ENCODE measurements around the gene MYO18A.

The MYO18A gene

GRCh38 chr17:29168079-29168758, 12.0 kb downstream of the MYO18A start:
- DNase-seq (ENCODE audit: low read depth in 2 of 3, low spot score in 2 of 3) = no peak

GRCh38 chr17:29167393-29168078, 12.7 kb downstream of the MYO18A start:
- no peak for DNase-seq (ENCODE audit: low read depth in 2 of 3, low spot score in 2 of 3)

GRCh38 chr17:29166507-29166887, 13.7 kb downstream of the MYO18A start:
- DNase-seq (ENCODE audit: low read depth in 2 of 3, low spot score in 2 of 3) = no peak

- no peak for DNase-seq (ENCODE audit: low read depth in 2 of 3, low spot score in 2 of 3)
Observed at GRCh38 chr17:29165800-29166506, 14.2 kb downstream of the MYO18A start.

GRCh38 chr17:29165261-29165660, 14.9 kb downstream of the MYO18A start:
- DNase-seq (ENCODE audit: low read depth in 2 of 3, low spot score in 2 of 3) = no peak

GRCh38 chr17:29163563-29163962, 16.6 kb downstream of the MYO18A start:
- DNase-seq (ENCODE audit: low read depth in 2 of 3, low spot score in 2 of 3) = no peak

GRCh38 chr17:29162909-29163341, 17.3 kb downstream of the MYO18A start:
- no peak for DNase-seq (ENCODE audit: low read depth in 2 of 3, low spot score in 2 of 3)

- DNase-seq (ENCODE audit: low read depth in 2 of 3, low spot score in 2 of 3) = no peak
Observed at GRCh38 chr17:29162082-29162908, 17.9 kb downstream of the MYO18A start.

GRCh38 chr17:29160253-29160652, 19.9 kb downstream of the MYO18A start:
- no peak for DNase-seq (ENCODE audit: low read depth in 2 of 3, low spot score in 2 of 3)

- DNase-seq (ENCODE audit: low read depth in 2 of 3, low spot score in 2 of 3) = no peak
Observed at GRCh38 chr17:29159306-29159860, 20.8 kb downstream of the MYO18A start.

GRCh38 chr17:29158488-29159275, 21.5 kb downstream of the MYO18A start:
- DNase-seq (ENCODE audit: low read depth in 2 of 3, low spot score in 2 of 3) = no peak

- DNase-seq (ENCODE audit: low read depth in 2 of 3, low spot score in 2 of 3) = no peak
Observed at GRCh38 chr17:29158096-29158487, 22.1 kb downstream of the MYO18A start.

- no peak for DNase-seq (ENCODE audit: low read depth in 2 of 3, low spot score in 2 of 3)
Observed at GRCh38 chr17:29157310-29157709, 22.9 kb downstream of the MYO18A start.

GRCh38 chr17:29156781-29157180, 23.4 kb downstream of the MYO18A start:
- no peak for DNase-seq (ENCODE audit: low read depth in 2 of 3, low spot score in 2 of 3)

- DNase-seq (ENCODE audit: low read depth in 2 of 3, low spot score in 2 of 3) = no peak
Observed at GRCh38 chr17:29155966-29156338, 24.2 kb downstream of the MYO18A start.

GRCh38 chr17:29155227-29155965, 24.8 kb downstream of the MYO18A start:
- DNase-seq (ENCODE audit: low read depth in 2 of 3, low spot score in 2 of 3) = peak in 1 of 3 experiments; percentile 49

GRCh38 chr17:29154516-29155226, 25.5 kb downstream of the MYO18A start:
- DNase-seq (ENCODE audit: low read depth in 2 of 3, low spot score in 2 of 3) = no peak

- DNase-seq (ENCODE audit: low read depth in 2 of 3, low spot score in 2 of 3) = no peak
Observed at GRCh38 chr17:29151567-29151966, 28.6 kb downstream of the MYO18A start.

- DNase-seq (ENCODE audit: low read depth in 2 of 3, low spot score in 2 of 3) = no peak
Observed at GRCh38 chr17:29150161-29150560, 30.0 kb downstream of the MYO18A start.
